Measurements from ENCODE around the gene FAM107A.

FAM107A gene

GRCh38 chr3:58577269-58577821 lies at the start of gene FAM107A:
FAM107A (minus strand) TSS chr3:58577391; CDS start chr3:58569860, 7,531 bp downstream.
- in situ Hi-C loops (cut with MboI; ENCODE audit: low sequenced_read_pairs), result no loop called here

DNA sequence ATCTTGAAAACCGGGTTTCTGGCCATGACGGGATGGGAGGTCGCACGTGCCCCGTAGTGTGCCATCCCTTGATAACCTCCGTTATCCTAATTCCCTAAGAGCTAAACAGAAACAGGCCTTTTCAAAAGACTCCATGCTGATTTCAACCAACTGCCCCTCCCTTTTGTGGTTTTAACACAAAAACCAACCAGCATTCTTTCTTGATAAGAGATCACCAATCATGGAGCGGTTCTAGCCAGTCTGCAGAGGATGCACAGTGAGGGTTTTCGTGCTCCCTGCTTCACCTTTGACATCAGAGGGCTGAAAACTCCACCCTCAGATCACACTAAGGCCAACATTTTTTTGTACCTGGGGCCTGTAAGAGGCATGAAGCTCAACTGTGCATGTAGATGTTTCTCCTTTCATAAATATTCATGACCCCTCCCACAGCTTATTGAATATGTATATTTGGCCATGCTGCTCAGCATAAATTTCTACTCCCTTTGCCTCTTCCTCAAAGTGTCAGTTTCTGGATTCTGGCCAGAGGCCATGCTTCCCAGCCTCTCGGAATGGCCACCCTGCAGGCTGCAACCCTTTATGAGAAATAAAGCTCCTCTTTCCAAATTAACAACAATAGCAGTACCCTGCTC lies 48.1 kb upstream of the FAM107A start:
- in situ Hi-C loops (cut with MboI; ENCODE audit: low sequenced_read_pairs), result loop anchor here (25.0 kb wide), 1 partner anchor 313 kb away; the partner anchor contains the start of genes HTD2 and RPP14

GRCh38 chr3:58624550-58624949 lies 47.4 kb upstream of the FAM107A start:
- in situ Hi-C loops (cut with MboI; ENCODE audit: low sequenced_read_pairs), result no loop called here

- in situ Hi-C loops (cut with MboI; ENCODE audit: low sequenced_read_pairs), result no loop called here
These were observed 46.8 kb upstream of the FAM107A start for GRCh38 chr3:58623961-58624360.

DNA sequence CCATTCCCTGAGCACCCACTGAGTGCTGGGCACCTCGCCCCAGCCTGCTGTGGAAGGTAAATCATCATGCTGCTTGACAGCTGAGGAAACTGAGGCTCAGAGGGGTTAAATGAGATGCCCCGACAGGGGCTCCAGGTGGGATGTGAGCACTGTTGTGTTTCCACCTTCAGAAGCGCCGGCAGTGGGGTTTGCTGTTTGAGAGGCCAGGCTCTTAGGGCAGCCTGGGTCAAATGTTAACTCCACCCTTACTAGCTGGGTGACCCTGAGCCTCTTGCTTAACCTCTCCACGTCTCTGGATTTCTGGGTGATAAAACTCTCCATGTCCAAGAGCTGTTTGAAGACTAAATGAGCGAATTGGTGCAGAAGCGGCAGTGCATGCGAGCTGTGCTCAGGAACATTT lies 46.3 kb upstream of the FAM107A start:
- in situ Hi-C loops (cut with MboI; ENCODE audit: low sequenced_read_pairs), result no loop called here

DNA sequence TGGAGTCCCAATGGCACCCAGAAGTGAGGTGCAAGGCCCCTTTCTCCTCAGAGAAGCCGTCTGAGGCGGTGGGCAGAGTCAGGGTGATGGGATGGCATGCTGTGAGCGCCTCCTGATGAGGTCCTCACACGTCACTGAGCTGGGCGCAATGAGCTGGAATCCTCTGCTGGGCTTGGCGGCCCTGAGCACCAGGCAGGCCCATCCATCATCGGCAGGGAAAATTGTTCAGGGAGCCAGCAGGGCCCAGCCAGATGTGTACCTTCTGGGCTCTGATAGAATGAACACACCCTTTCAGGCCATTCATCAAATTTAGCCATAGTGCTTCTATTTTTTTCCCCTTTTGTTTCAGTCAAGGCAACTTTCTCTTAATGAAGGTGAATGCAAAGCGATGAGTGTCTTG lies 45.7 kb upstream of the FAM107A start:
- in situ Hi-C loops (cut with MboI; ENCODE audit: low sequenced_read_pairs), result no loop called here

DNA sequence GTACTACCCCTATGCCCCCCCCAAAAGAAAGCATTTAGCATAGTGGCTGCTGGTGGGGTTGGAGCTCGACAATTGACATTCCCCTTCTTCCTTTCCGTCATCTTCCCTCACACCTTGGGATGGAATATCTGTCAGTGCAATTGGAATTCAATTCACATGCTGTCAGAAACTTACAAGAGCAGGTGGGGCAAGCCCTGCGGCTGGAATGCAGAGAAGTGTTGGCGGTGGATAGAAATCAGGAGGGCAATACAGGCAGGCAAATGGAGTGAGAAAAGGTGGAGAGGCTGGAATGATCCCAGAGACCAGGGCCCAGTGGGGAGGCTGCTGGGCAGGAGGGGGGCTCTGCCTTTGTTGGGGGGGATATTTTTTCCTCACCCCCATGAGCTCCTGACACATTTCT lies 45.2 kb upstream of the FAM107A start:
- in situ Hi-C loops (cut with MboI; ENCODE audit: low sequenced_read_pairs), result no loop called here

- in situ Hi-C loops (cut with MboI; ENCODE audit: low sequenced_read_pairs), result no loop called here
These were observed 44.1 kb upstream of the FAM107A start for GRCh38 chr3:58621086-58621830.

- in situ Hi-C loops (cut with MboI; ENCODE audit: low sequenced_read_pairs), result no loop called here
These were observed 43.2 kb upstream of the FAM107A start for GRCh38 chr3:58620421-58620820.

DNA sequence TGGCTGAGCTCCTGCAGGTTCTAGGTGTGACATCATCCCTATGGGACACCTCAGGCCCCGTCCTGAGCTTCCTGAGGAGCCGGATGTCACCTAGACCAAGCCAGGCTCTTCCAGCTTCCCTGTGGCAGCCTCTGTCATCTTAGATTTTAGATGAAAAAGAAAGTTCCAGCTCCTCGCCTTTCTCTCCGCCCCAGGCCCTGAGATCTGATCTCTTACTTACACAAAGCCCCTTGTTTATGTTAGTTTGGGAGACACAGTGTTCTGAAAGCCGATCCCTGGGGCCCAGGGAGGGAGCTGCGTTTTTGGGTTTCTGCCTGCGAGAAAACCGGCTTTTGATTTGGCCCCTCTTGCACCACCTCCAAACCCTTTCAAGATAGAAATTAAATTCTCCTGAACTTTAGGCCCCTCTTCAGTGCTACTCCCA lies 40.2 kb upstream of the FAM107A start:
- in situ Hi-C loops (cut with MboI; ENCODE audit: low sequenced_read_pairs), result no loop called here

DNA sequence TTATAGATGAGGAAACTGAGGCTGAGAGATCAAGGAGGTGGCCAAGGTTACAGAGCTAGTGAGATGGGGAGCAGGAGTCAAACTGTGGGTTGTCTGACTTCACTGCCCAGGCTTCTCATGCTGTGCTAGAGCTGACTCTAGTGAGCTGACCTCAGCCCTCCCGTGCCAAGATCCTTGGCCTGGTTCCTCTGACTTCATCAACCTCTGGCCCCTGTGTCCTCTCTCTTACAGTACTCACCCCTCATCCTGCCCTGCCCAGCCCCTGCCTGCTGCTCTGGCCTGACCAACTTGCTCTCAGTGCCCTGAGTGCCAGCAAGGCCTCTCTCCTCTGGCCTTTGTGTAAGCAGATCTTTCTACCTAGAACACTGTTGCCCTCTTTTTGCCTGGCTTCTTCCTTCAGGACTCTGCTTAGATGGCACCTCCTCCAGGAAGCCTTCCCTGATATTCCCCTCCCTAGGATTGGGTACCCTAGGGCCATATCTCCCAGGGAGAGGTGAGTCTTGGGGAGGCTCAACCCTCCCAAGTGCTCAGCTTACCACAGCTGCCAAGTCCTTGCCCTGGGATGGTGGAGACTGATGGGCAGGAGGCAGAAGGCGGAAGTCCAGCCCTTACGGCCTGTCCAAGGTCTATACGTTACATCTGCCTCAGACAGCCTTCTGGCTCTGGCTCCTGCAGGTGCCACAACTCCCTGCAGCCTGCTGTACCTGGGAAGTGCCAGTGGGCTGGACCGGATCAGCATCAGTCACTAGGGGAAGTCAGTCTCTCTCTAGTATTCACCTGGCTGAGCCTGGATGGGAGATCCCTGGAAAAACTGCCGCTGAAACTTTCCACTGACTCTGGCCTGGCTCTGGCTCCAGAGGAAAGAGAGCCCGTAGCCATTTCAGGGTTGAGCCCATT lies 36.3 kb upstream of the FAM107A start:
- in situ Hi-C loops (cut with MboI; ENCODE audit: low sequenced_read_pairs), result no loop called here

- in situ Hi-C loops (cut with MboI; ENCODE audit: low sequenced_read_pairs), result no loop called here
These were observed 35.6 kb upstream of the FAM107A start for GRCh38 chr3:58612830-58613229.

- in situ Hi-C loops (cut with MboI; ENCODE audit: low sequenced_read_pairs), result no loop called here
These were observed 32.8 kb upstream of the FAM107A start for GRCh38 chr3:58609990-58610389.

GRCh38 chr3:58608648-58609047 lies 31.5 kb upstream of the FAM107A start:
- in situ Hi-C loops (cut with MboI; ENCODE audit: low sequenced_read_pairs), result no loop called here

DNA sequence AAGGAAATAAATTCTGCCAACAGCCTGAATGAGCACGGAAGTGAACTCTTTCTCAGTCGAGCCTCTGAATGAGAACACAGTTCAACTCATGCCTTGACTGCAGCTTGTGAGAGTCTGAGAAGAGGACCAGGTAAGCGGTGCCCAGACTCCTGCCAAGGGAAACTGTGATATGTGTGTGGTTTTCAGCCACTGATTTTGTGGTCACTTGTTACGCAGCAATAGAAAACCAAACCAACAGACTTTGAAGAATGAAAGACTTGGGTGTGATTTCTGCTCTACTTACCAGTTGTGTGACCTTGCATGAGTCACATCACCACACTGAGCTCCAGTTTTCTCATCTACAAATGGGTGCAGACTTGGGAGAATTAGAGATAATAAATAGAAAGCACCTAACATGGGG lies 30.6 kb upstream of the FAM107A start:
- in situ Hi-C loops (cut with MboI; ENCODE audit: low sequenced_read_pairs), result no loop called here

DNA sequence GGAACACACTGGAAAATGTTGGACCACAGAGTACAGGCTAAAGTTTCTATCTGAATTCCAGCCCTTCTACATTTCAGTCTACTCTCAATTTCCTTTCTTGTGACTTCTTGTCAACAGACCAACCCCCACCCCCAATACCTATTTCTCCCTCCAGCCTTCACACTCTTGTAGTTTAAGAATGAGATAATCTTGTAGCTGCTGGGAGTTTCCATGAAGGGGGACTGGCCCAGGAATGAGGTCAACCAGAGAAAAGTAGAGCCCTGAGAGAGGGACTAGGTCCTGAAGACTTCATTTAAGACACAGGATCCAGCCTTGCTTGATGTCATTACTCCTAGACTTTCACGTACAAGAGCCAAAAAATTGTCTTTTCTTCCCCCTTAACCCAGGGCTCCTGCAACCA lies 29.5 kb upstream of the FAM107A start:
- in situ Hi-C loops (cut with MboI; ENCODE audit: low sequenced_read_pairs), result no loop called here

- in situ Hi-C loops (cut with MboI; ENCODE audit: low sequenced_read_pairs), result no loop called here
These were observed 26.8 kb upstream of the FAM107A start for GRCh38 chr3:58604031-58604430.

GRCh38 chr3:58603606-58604005 lies 26.4 kb upstream of the FAM107A start:
- in situ Hi-C loops (cut with MboI; ENCODE audit: low sequenced_read_pairs), result no loop called here

DNA sequence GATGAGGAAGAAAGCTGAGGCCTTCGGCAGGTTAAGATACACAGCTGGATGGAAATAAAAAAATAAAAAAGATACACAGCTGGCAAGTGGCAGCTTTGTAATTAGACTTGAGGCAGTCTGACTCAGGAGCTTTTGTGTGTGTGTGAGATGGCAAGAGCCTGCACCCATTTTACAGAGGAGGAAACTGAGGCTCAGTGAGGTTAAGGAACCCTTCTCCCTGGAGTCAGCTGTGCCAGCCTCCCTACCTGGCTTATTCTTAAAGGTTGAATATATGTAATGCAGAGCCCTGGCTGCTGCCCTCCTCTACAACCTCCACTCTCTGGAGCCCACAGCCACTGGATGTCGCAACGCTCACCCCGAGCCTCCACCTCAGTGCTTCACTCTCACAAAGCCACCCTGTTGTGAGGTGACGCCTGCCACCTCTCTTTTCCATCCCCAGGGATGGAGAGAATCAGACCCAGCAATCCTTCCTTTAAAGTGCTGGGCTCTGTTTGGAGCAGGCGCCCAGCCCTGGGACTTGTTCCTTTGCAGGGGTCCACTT lies 20.6 kb upstream of the FAM107A start:
- in situ Hi-C loops (cut with MboI; ENCODE audit: low sequenced_read_pairs), result no loop called here

- in situ Hi-C loops (cut with MboI; ENCODE audit: low sequenced_read_pairs), result no loop called here
These were observed 19.8 kb upstream of the FAM107A start for GRCh38 chr3:58596834-58597518.

Data from HL-60/S4 treated with phorbol 12-myristate 13-acetate at 8.2 ng/mL for 4 days and 3 days (cell line).